ENCODE data around the gene E2F3.

- no peak for TF ChIP-seq CTCF (IDR thresholded peaks at IDR 0.05)
- TF ChIP-seq POLR2AphosphoS5 (IDR thresholded peaks at IDR 0.05), result no peak
- no peak for TF ChIP-seq POLR2A (IDR thresholded peaks at IDR 0.05)
Observed at GRCh38 chr6:20439558-20439957, 37.9 kb downstream of the E2F3 start.

Measured in upper lobe of left lung (tissue), 4 donors.